BJ (cell line): ENCODE measurements around the gene ARL5A. TPM values are rescaled to one million over a fixed set of nuclear protein-coding genes. Genes with fewer than 3 reads are reported as not detected.

Experiments
- CTCF ChIA-PET: fragments of 350-600 bp; formaldehyde crosslinking; extraction: SDS; loops from one replicate; lab custom pipeline; 2021; ENCODE audit warnings: antibody characterized with exemption, inconsistent platforms; lab: Yijun Ruan, JAX
- POLR2A ChIA-PET: fragments of 300-600 bp; sonication (Branson Sonifier 250); formaldehyde crosslinking; extraction: SDS; loops from one replicate; lab custom pipeline; 2021; ENCODE audit warnings: antibody characterized with exemption; lab: Charles Lee
- DNase-seq: peaks from one replicate; pipeline ENCODE4 v3.0.0-alpha.2; 2011; ENCODE audit warnings: low read depth
- H3K27me3 ChIP-seq: 2 replicates; pipeline ENCODE4 v1.6.0; 2011; ENCODE audit warnings: low read length; ENCODE audit not compliant: control insufficient read depth, insufficient read depth
- H3K36me3 ChIP-seq: 2 replicates; pipeline ENCODE4 v1.5.1; 2011; ENCODE audit warnings: low read length; ENCODE audit not compliant: control insufficient read depth, insufficient read depth
- H3K4me3 ChIP-seq: 2 replicates; pipeline ENCODE4 v1.5.1; 2011; ENCODE audit warnings: low read depth, mild to moderate bottlenecking, control low read depth, low read length
- polyA plus RNA-seq: library from polyadenylated mRNA; depleted of rRNA; stranded (reverse); fragments of >200 nt; gene quantifications from 2 replicates; pipeline ENCODE4 v1.2.3, GENCODE V29; 2011
- TF ChIP-seq, protein P1 (sequence below): IDR thresholded peaks from 2 replicates; pipeline ENCODE4 v1.5.1; 2011; ENCODE audit warnings: low read depth, mild to moderate bottlenecking, control low read depth, inconsistent platforms, low read length, moderate library complexity; ENCODE audit not compliant: insufficient read depth

The ARL5A gene
- polyA plus RNA-seq, 1 experiment: 9.3 TPM

DNA sequence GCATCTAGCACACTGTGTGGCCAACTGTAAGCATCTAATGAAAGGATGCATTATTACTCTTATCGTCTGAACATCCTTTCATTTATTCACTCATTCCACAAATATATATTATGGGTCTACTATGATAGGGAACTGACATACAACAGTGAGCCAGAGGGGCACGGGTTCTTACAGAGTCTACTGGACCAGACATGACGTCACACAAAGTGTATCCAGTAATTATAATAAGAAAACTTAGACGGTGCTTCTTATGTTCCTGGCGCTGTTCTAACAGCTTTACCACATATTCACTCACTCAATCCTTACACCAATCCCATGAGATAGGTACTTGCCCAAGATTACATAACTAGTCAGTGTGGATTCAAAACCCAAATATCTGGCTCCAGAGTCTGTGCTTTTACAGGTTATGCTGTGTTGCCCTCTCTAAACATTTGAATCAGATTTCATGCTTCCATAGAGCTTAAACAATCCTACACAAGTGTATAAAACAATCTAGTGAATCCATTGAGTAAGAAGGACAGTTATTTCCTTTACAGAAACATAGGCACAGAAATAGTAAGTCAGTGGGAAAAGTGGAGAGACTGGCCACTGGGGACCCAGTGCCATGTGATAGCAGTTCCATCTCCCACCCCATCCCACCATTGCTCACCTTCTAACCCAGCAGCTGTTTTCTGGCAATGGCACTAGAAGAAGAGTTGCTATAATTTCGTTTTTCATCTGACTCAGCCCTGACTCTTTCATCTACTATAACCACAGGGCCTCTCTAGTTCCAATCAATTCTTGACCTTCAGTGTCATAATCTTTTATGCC lies 24.2 kb upstream of the ARL5A start:
- TF ChIP-seq, protein P1, sequence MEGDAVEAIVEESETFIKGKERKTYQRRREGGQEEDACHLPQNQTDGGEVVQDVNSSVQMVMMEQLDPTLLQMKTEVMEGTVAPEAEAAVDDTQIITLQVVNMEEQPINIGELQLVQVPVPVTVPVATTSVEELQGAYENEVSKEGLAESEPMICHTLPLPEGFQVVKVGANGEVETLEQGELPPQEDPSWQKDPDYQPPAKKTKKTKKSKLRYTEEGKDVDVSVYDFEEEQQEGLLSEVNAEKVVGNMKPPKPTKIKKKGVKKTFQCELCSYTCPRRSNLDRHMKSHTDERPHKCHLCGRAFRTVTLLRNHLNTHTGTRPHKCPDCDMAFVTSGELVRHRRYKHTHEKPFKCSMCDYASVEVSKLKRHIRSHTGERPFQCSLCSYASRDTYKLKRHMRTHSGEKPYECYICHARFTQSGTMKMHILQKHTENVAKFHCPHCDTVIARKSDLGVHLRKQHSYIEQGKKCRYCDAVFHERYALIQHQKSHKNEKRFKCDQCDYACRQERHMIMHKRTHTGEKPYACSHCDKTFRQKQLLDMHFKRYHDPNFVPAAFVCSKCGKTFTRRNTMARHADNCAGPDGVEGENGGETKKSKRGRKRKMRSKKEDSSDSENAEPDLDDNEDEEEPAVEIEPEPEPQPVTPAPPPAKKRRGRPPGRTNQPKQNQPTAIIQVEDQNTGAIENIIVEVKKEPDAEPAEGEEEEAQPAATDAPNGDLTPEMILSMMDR: no peak
- DNase-seq: no peak
- Histone ChIP-seq H3K4me3 (no peak overlapping the region), H3K36me3 (no peaks in the 10 kb centered on the region), H3K27me3 (no peaks in the 10 kb centered on the region)
- ChIA-PET CTCF (no interaction called here), POLR2A (no interaction called here)

- H3K27me3 ChIP-seq: no peaks in the 10 kb centered on the region
- ChIA-PET CTCF (no interaction called here), POLR2A (no interaction called here)
- TF ChIP-seq, protein P1: no peak
- no peak for DNase-seq
- no peaks in the 10 kb centered on the region for H3K36me3 ChIP-seq
- no peak overlapping the region for H3K4me3 ChIP-seq
Measured at GRCh38 chr2:151851761-151852160, 23.5 kb upstream of the ARL5A start.

DNA sequence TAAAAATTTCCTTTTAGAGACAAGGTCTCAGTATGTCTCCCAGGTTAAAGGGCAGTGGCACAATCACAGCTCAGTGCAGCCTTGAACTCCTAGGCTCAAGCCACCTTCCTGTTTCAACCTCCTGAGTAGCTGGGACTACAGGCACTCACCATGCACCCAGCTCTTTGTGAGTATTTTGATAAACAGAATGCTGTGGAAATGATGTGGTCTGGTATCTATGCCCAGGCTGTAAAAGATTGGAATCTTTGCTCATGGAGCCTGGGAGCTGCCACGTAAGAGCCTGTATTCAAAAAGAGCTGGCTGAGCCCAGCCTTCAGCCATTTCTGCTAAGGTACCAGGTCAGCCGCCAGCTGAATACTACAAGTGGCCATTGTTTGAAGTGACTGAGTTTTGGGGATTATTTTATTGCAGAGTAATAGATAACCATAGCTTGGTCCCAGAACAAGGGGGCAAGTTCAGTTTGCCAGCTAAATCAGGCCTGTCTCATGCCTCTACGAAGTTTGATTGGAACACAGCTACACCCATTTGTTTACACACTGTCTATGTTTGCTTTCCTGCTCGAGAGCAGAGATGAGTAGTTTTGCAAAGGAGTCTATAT lies 21.3 kb upstream of the ARL5A start:
- ChIA-PET POLR2A (no interaction called here), CTCF (interaction anchor here (1.1 kb wide), 1 partner anchor 42 kb away, joined by 3 read pairs; no protein-coding TSS in a partner anchor)
- H3K4me3 ChIP-seq: no peak overlapping the region
- H3K36me3 ChIP-seq: no peaks in the 10 kb centered on the region
- H3K27me3 ChIP-seq: no peaks in the 10 kb centered on the region
- no peak for DNase-seq
- TF ChIP-seq, protein P1: no peak

DNA sequence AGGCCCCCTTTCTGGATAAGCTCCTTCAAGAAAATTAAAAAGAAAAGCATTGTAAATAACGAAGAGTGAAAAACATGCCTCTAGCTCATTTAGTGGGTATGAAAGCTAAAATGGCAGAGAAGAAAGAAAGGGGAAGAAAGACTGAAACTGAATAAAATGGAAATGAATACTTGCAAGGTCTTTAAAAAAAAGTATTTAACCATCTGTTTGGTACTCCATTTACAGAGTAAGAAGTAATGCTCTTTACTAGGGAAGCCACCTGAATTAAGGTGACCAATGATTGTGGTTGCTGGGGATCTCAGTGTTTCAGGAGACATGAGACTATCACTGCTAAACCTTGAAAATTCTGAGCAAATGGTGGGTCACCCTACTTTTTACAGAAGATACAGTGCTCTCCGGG lies 17.7 kb upstream of the ARL5A start:
- POLR2A ChIA-PET: no interaction called here
- no peak overlapping the region for H3K4me3 ChIP-seq
- H3K36me3 ChIP-seq: no peaks in the 10 kb centered on the region
- TF ChIP-seq, protein P1: no peak
- CTCF ChIA-PET: interaction anchor here (0.8 kb wide), 1 partner anchor 10 kb away, joined by 3 read pairs; no protein-coding TSS in a partner anchor
- H3K27me3 ChIP-seq: no peaks in the 10 kb centered on the region
- DNase-seq: no peak

GRCh38 chr2:151845481-151845880 lies 17.3 kb upstream of the ARL5A start:
- DNase-seq: no peak
- Histone ChIP-seq H3K27me3 (no peaks in the 10 kb centered on the region), H3K36me3 (no peaks in the 10 kb centered on the region), H3K4me3 (no peak overlapping the region)
- TF ChIP-seq, protein P1: no peak
- CTCF ChIA-PET: interaction anchor here (0.8 kb wide), 1 partner anchor 10 kb away, joined by 3 read pairs; no protein-coding TSS in a partner anchor
- POLR2A ChIA-PET: no interaction called here
